ENCODE data around the gene RNF8.

The RNF8 gene

GRCh38 chr6:37352384-37352783 is 1.4 kb upstream of the RNF8 start:
- no peaks in the 10 kb centered on the region for H3K9me3 ChIP-seq (ENCODE audit: insufficient read depth, low read length)
- H3K4me2 ChIP-seq (ENCODE audit: low read length), result no peak overlapping the region
- no peaks in the 10 kb centered on the region for H3K36me3 ChIP-seq (replicated peaks; ENCODE audit: low read depth, low read length)
- peaks cover 36% of the 10 kb centered on the region for H3K79me2 ChIP-seq (ENCODE audit: low read length)
- no peak overlapping the region for H3K4me3 ChIP-seq (ENCODE audit: low read length)
- H3K27ac ChIP-seq (ENCODE audit: low read length), result no peak overlapping the region
- H2AFZ ChIP-seq (ENCODE audit: low read depth, low read length), result no peak overlapping the region
- peaks cover 12% of the 10 kb centered on the region for H3K4me1 ChIP-seq (ENCODE audit: low read length)
- no peaks in the 10 kb centered on the region for H3K27me3 ChIP-seq (ENCODE audit: low read depth, low read length)
- TF ChIP-seq EZH2phosphoT487 (IDR thresholded peaks at IDR 0.05; ENCODE audit: low read depth) (no peak), CTCF (IDR thresholded peaks at IDR 0.05; ENCODE audit: low read depth, low read length) (no peak)
- H4K20me1 ChIP-seq (ENCODE audit: insufficient read depth, low read length), result peaks cover 24% of the 10 kb centered on the region; the same call in 1 of the 2 replicates
- H3K9ac ChIP-seq (ENCODE audit: low read length), result no peak overlapping the region

- Histone ChIP-seq H3K27ac (ENCODE audit: low read length) (no peak overlapping the region), H3K36me3 (replicated peaks; ENCODE audit: low read depth, low read length) (peaks cover 3% of the 10 kb centered on the region), H3K4me2 (ENCODE audit: low read length) (peak overlapping the region; percentile 99), H4K20me1 (ENCODE audit: insufficient read depth, low read length) (peaks cover 44% of the 10 kb centered on the region), H3K9ac (ENCODE audit: low read length) (peak overlapping the region; percentile 82), H3K79me2 (ENCODE audit: low read length) (peaks cover 57% of the 10 kb centered on the region), H3K27me3 (ENCODE audit: low read depth, low read length) (no peaks in the 10 kb centered on the region), H3K4me3 (ENCODE audit: low read length) (peak overlapping the region; percentile 83), H3K4me1 (ENCODE audit: low read length) (peaks cover 12% of the 10 kb centered on the region), H2AFZ (ENCODE audit: low read depth, low read length) (peak overlapping the region; percentile 50; the same call in 1 of the 2 replicates), H3K9me3 (ENCODE audit: insufficient read depth, low read length) (no peaks in the 10 kb centered on the region)
- TF ChIP-seq CTCF (IDR thresholded peaks at IDR 0.05; ENCODE audit: low read depth, low read length) (no peak), EZH2phosphoT487 (IDR thresholded peaks at IDR 0.05; ENCODE audit: low read depth) (no peak)
Measured at GRCh38 chr6:37354526-37355384, 972 bp downstream of the RNF8 start.

- peaks cover 49% of the 10 kb centered on the region for H4K20me1 ChIP-seq (ENCODE audit: insufficient read depth, low read length)
- peaks cover 60% of the 10 kb centered on the region for H3K79me2 ChIP-seq (ENCODE audit: low read length)
- peaks cover 12% of the 10 kb centered on the region for H3K4me1 ChIP-seq (ENCODE audit: low read length)
- no peak overlapping the region for H3K4me3 ChIP-seq (ENCODE audit: low read length)
- H3K36me3 ChIP-seq (replicated peaks; ENCODE audit: low read depth, low read length), result peaks cover 17% of the 10 kb centered on the region
- no peak overlapping the region for H3K4me2 ChIP-seq (ENCODE audit: low read length)
- no peak overlapping the region for H2AFZ ChIP-seq (ENCODE audit: low read depth, low read length)
- no peak for TF ChIP-seq CTCF (IDR thresholded peaks at IDR 0.05; ENCODE audit: low read depth, low read length)
- H3K9me3 ChIP-seq (ENCODE audit: insufficient read depth, low read length), result no peaks in the 10 kb centered on the region
- no peak overlapping the region for H3K9ac ChIP-seq (ENCODE audit: low read length)
- H3K27me3 ChIP-seq (ENCODE audit: low read depth, low read length), result no peaks in the 10 kb centered on the region
- no peak overlapping the region for H3K27ac ChIP-seq (ENCODE audit: low read length)
Measured at GRCh38 chr6:37357288-37357687, 3.5 kb downstream of the RNF8 start.

- Histone ChIP-seq H3K27ac (ENCODE audit: low read length) (no peak overlapping the region), H3K79me2 (ENCODE audit: low read length) (peaks cover 60% of the 10 kb centered on the region), H2AFZ (ENCODE audit: low read depth, low read length) (no peak overlapping the region), H3K27me3 (ENCODE audit: low read depth, low read length) (no peaks in the 10 kb centered on the region), H3K9me3 (ENCODE audit: insufficient read depth, low read length) (no peaks in the 10 kb centered on the region), H3K4me1 (ENCODE audit: low read length) (peaks cover 12% of the 10 kb centered on the region), H4K20me1 (ENCODE audit: insufficient read depth, low read length) (peaks cover 49% of the 10 kb centered on the region), H3K4me2 (ENCODE audit: low read length) (no peak overlapping the region), H3K9ac (ENCODE audit: low read length) (no peak overlapping the region), H3K4me3 (ENCODE audit: low read length) (no peak overlapping the region), H3K36me3 (replicated peaks; ENCODE audit: low read depth, low read length) (peaks cover 22% of the 10 kb centered on the region)
- TF ChIP-seq CTCF (IDR thresholded peaks at IDR 0.05; ENCODE audit: low read depth, low read length), result no peak
- TF ChIP-seq EZH2phosphoT487 (IDR thresholded peaks at IDR 0.05; ENCODE audit: low read depth), result no peak
Measured at GRCh38 chr6:37357860-37358259, 4.1 kb downstream of the RNF8 start.

All from OCI-LY3 (cell line).